Measurements from ENCODE around the gene LONP2. TPM values are rescaled to one million over a fixed set of nuclear protein-coding genes. Genes with fewer than 3 reads are reported as not detected.
A peak's percentile ranks its signal among the peaks of the same experiment; 100 is the strongest.

LONP2 gene
- total and polyA plus RNA-seq, 2 of the 13 experiments (the other 11 are each of a cell fraction or from before 2014, with no cell fraction given): 39.2 to 63.3 TPM

DNA sequence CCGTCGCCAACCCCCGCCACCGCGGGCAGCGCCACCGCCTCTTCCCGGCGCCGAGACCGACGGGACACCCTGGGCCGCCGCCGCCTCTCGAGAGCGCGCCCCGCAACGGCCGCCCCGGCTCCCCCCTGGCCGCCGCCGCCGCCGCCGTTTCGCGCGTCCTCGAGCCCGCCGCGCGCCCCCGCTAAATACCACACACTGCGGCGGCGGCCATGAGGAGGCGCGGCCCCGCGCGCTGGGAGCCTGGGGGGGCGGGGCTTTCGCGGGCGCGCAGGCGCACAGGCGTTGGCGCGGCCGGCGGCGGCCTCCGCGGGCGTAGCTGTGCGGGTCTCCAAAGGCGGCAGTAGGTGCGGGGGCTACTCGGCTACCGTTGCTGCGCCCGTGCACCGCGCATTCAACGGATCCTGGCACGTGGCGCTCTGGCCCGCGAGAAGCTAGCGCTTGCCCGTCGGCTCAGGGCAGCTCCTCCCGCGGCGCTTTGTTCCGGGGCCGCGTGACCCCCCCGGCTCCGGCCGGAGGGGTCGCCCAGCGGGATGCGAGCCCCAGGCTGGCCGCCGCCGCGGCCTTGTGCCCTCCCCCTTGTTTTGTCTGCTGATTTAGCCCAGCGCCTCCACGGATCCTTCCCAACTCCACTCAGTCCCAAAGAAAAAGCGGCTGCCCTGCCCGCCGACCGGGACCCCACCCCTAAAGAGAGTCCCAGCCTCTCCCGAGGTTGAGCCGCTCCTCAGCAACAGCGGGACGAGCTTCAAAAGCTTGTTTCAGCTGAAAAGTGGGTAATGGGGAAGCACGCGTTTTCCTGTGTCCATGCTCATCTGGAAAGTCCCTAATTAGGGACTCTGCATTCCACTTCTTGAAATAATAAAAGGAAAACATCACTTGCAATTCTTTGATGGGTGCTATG is 141.4 kb downstream of the LONP2 start, which contains the start of gene SIAH1 (continued):
- TF ChIP-seq, protein P1, sequence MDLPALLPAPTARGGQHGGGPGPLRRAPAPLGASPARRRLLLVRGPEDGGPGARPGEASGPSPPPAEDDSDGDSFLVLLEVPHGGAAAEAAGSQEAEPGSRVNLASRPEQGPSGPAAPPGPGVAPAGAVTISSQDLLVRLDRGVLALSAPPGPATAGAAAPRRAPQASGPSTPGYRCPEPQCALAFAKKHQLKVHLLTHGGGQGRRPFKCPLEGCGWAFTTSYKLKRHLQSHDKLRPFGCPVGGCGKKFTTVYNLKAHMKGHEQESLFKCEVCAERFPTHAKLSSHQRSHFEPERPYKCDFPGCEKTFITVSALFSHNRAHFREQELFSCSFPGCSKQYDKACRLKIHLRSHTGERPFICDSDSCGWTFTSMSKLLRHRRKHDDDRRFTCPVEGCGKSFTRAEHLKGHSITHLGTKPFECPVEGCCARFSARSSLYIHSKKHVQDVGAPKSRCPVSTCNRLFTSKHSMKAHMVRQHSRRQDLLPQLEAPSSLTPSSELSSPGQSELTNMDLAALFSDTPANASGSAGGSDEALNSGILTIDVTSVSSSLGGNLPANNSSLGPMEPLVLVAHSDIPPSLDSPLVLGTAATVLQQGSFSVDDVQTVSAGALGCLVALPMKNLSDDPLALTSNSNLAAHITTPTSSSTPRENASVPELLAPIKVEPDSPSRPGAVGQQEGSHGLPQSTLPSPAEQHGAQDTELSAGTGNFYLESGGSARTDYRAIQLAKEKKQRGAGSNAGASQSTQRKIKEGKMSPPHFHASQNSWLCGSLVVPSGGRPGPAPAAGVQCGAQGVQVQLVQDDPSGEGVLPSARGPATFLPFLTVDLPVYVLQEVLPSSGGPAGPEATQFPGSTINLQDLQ (CRISPR knock-in tag; IDR thresholded peaks at IDR 0.05): peak; percentile 88; the same call in 1 of the 2 replicates
- TF ChIP-seq SPEN (CRISPR knock-in tag; IDR thresholded peaks at IDR 0.05; ENCODE audit: low read depth) (peak; percentile 86), MATR3 (CRISPR knock-in tag; IDR thresholded peaks at IDR 0.05) (no peak), ZNF367 (CRISPR knock-in tag; IDR thresholded peaks at IDR 0.05; ENCODE audit: borderline replicate concordance) (no peak; the same call in 1 of the 2 replicates), HMGA1 (CRISPR knock-in tag; conservative IDR thresholded peaks at IDR 0.05) (no peak), ZNF17 (CRISPR knock-in tag; IDR thresholded peaks at IDR 0.05) (no peak), ZSCAN22 (CRISPR knock-in tag; IDR thresholded peaks at IDR 0.05) (no peak), ZBTB7A (CRISPR knock-in tag; IDR thresholded peaks at IDR 0.05) (peak; percentile 66; the same call in 1 of the 2 replicates), AKAP8 (CRISPR knock-in tag; IDR thresholded peaks at IDR 0.05) (peak; percentile 83; the same call in 1 of the 2 replicates), ZNF616 (CRISPR knock-in tag; IDR thresholded peaks at IDR 0.05; ENCODE audit: low read depth) (no peak; the same call in 1 of the 2 replicates), MXD4 (CRISPR knock-in tag; IDR thresholded peaks at IDR 0.05) (peak; percentile 53; the same call in 1 of the 2 replicates)
- TF ChIP-seq, protein P2, sequence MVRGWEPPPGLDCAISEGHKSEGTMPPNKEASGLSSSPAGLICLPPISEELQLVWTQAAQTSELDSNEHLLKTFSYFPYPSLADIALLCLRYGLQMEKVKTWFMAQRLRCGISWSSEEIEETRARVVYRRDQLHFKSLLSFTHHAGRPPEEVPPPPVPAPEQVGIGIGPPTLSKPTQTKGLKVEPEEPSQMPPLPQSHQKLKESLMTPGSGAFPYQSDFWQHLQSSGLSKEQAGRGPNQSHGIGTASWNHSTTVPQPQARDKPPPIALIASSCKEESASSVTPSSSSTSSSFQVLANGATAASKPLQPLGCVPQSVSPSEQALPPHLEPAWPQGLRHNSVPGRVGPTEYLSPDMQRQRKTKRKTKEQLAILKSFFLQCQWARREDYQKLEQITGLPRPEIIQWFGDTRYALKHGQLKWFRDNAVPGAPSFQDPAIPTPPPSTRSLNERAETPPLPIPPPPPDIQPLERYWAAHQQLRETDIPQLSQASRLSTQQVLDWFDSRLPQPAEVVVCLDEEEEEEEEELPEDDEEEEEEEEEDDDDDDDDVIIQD (CRISPR knock-in tag; IDR thresholded peaks at IDR 0.05; ENCODE audit: low read depth): no peak
- TF ChIP-seq, protein P3, sequence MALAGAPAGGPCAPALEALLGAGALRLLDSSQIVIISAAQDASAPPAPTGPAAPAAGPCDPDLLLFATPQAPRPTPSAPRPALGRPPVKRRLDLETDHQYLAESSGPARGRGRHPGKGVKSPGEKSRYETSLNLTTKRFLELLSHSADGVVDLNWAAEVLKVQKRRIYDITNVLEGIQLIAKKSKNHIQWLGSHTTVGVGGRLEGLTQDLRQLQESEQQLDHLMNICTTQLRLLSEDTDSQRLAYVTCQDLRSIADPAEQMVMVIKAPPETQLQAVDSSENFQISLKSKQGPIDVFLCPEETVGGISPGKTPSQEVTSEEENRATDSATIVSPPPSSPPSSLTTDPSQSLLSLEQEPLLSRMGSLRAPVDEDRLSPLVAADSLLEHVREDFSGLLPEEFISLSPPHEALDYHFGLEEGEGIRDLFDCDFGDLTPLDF (CRISPR knock-in tag; IDR thresholded peaks at IDR 0.05): no peak; the same call in 1 of the 2 replicates
- TF ChIP-seq, protein P4, sequence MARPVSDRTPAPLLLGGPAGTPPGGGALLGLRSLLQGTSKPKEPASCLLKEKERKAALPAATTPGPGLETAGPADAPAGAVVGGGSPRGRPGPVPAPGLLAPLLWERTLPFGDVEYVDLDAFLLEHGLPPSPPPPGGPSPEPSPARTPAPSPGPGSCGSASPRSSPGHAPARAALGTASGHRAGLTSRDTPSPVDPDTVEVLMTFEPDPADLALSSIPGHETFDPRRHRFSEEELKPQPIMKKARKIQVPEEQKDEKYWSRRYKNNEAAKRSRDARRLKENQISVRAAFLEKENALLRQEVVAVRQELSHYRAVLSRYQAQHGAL (CRISPR knock-in tag; IDR thresholded peaks at IDR 0.05; ENCODE audit: not compliant biosample characterization): no peak
- TF ChIP-seq, protein P5, sequence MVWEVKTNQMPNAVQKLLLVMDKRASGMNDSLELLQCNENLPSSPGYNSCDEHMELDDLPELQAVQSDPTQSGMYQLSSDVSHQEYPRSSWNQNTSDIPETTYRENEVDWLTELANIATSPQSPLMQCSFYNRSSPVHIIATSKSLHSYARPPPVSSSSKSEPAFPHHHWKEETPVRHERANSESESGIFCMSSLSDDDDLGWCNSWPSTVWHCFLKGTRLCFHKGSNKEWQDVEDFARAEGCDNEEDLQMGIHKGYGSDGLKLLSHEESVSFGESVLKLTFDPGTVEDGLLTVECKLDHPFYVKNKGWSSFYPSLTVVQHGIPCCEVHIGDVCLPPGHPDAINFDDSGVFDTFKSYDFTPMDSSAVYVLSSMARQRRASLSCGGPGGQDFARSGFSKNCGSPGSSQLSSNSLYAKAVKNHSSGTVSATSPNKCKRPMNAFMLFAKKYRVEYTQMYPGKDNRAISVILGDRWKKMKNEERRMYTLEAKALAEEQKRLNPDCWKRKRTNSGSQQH (CRISPR knock-in tag; IDR thresholded peaks at IDR 0.05; ENCODE audit: low read depth): no peak
